ENCODE measurements around the gene TTN. TPM values are rescaled to one million over a fixed set of nuclear protein-coding genes. Genes with fewer than 3 reads are reported as not detected.

Gene TTN
- total and polyA plus RNA-seq, 2 donors (not counting 1 experiment from before 2014, with no cell fraction given), result 1.7 to 46.4 TPM

- no peak overlapping the region for H3K4me3 ChIP-seq (ENCODE audit: control extremely low read depth in 1 of 5, extremely low read depth in 1 of 5, insufficient read depth in 1 of 5, low read depth in 2 of 5, low read length in 4 of 5)
- H3K27ac ChIP-seq (ENCODE audit: low read length in 2 of 2), result no peak overlapping the region
- no peaks in the 10 kb centered on the region for H3K27me3 ChIP-seq (replicated peaks in 1 of 4; ENCODE audit: control extremely low read depth in 1 of 4, control insufficient read depth in 3 of 4, insufficient read depth in 4 of 4, low read length in 3 of 4)
- no peaks in the 10 kb centered on the region for H4K20me1 ChIP-seq (ENCODE audit: control insufficient read depth, insufficient read depth, low read length, poor library complexity, severe bottlenecking)
- ChIA-PET POLR2A (no interaction called here), CTCF (no interaction called here)
- H3K79me2 ChIP-seq (ENCODE audit: control insufficient read depth, insufficient read depth, low read length), result no peaks in the 10 kb centered on the region
- Mint-ChIP-seq H3K4me1 (peaks cover 12% of the 10 kb centered on the region), H3K9me3 (ENCODE audit: insufficient read depth) (no peaks in the 10 kb centered on the region), H3K4me3 (no peak overlapping the region), H3K27ac (no peak overlapping the region), H3K27me3 (no peaks in the 10 kb centered on the region)
- no peaks in the 10 kb centered on the region for H3K4me1 ChIP-seq (ENCODE audit: control insufficient read depth in 2 of 2, insufficient read depth in 2 of 2, low read length in 2 of 2)
- no peak overlapping the region for H2AFZ ChIP-seq (ENCODE audit: insufficient read depth, low read depth, low read length, poor library complexity, severe bottlenecking)
- H3K9me3 ChIP-seq (ENCODE audit: control extremely low read depth in 1 of 3, control insufficient read depth in 2 of 3, insufficient read depth in 1 of 3, low read length in 2 of 3), result no peaks in the 10 kb centered on the region
- 86% methylated on average over 2 of the region's 5 CpGs for WGBS (ENCODE audit: insufficient coverage)
- intact Hi-C loops (cut with micrococcal nuclease), result no loop called here
- ATAC-seq (ENCODE audit: low read depth) (no peak), DNase-seq (no peak)
- peaks cover 0 to 2% of the 10 kb centered on the region in 2 experiments for H3K36me3 ChIP-seq (replicated peaks in 1 of 2; ENCODE audit: control extremely low read depth in 1 of 2, control insufficient read depth in 1 of 2, extremely low read depth in 1 of 2, insufficient read depth in 2 of 2, low read length in 1 of 2)
- H3K4me2 ChIP-seq (replicated peaks; ENCODE audit: low read depth, low read length, poor library complexity, severe bottlenecking), result no peak overlapping the region
- H3K9ac ChIP-seq (ENCODE audit: low read length), result no peak overlapping the region
- TF ChIP-seq EZH2 (IDR thresholded peaks at IDR 0.05; ENCODE audit: borderline replicate concordance, insufficient read depth, low read depth, low read length, poor library complexity, severe bottlenecking) (no peak), CTCF (IDR thresholded peaks at IDR 0.05) (no peak)
These were observed 26.2 kb upstream of the TTN start for GRCh38 chr2:178833382-178833781.

- Histone ChIP-seq H3K4me3 (ENCODE audit: control extremely low read depth in 1 of 5, extremely low read depth in 1 of 5, insufficient read depth in 1 of 5, low read depth in 2 of 5, low read length in 4 of 5) (no peak overlapping the region), H3K4me2 (replicated peaks; ENCODE audit: low read depth, low read length, poor library complexity, severe bottlenecking) (no peak overlapping the region), H3K9me3 (ENCODE audit: control extremely low read depth in 1 of 3, control insufficient read depth in 2 of 3, insufficient read depth in 1 of 3, low read length in 2 of 3) (no peaks in the 10 kb centered on the region), H2AFZ (ENCODE audit: insufficient read depth, low read depth, low read length, poor library complexity, severe bottlenecking) (no peak overlapping the region), H3K4me1 (ENCODE audit: control insufficient read depth in 2 of 2, insufficient read depth in 2 of 2, low read length in 2 of 2) (no peaks in the 10 kb centered on the region), H3K27ac (ENCODE audit: low read length in 2 of 2) (no peak overlapping the region), H3K9ac (ENCODE audit: low read length) (no peak overlapping the region), H3K79me2 (ENCODE audit: control insufficient read depth, insufficient read depth, low read length) (no peaks in the 10 kb centered on the region), H3K36me3 (replicated peaks in 1 of 2; ENCODE audit: control extremely low read depth in 1 of 2, control insufficient read depth in 1 of 2, extremely low read depth in 1 of 2, insufficient read depth in 2 of 2, low read length in 1 of 2) (no peaks in the 10 kb centered on the region), H4K20me1 (ENCODE audit: control insufficient read depth, insufficient read depth, low read length, poor library complexity, severe bottlenecking) (no peaks in the 10 kb centered on the region), H3K27me3 (replicated peaks in 1 of 4; ENCODE audit: control extremely low read depth in 1 of 4, control insufficient read depth in 3 of 4, insufficient read depth in 4 of 4, low read length in 3 of 4) (no peaks in the 10 kb centered on the region)
- Mint-ChIP-seq H3K27ac (no peak overlapping the region), H3K27me3 (no peaks in the 10 kb centered on the region), H3K9me3 (ENCODE audit: insufficient read depth) (no peaks in the 10 kb centered on the region), H3K4me3 (no peak overlapping the region), H3K4me1 (peaks cover 12% of the 10 kb centered on the region)
- ChIA-PET CTCF (no interaction called here), POLR2A (no interaction called here)
- ATAC-seq (ENCODE audit: low read depth) (no peak), DNase-seq (no peak)
- no peak for TF ChIP-seq EZH2 (IDR thresholded peaks at IDR 0.05; ENCODE audit: borderline replicate concordance, insufficient read depth, low read depth, low read length, poor library complexity, severe bottlenecking)
- no peak for TF ChIP-seq CTCF (IDR thresholded peaks at IDR 0.05)
- 98% methylated on average over 2 of the region's 2 CpGs for WGBS (ENCODE audit: insufficient coverage)
- intact Hi-C loops (cut with micrococcal nuclease), result no loop called here
These were observed 23.2 kb upstream of the TTN start for GRCh38 chr2:178830451-178830850.

Data from B cell (primary cell).